ENCODE measurements around the gene CCDC33. TPM values are rescaled to one million over a fixed set of nuclear protein-coding genes. Genes with fewer than 3 reads are reported as not detected.

Gene CCDC33
- total RNA-seq, 1 experiment from 2014 or later, result not detected

- no peak for DNase-seq (ENCODE audit: low read depth)
Observed at GRCh38 chr15:74380361-74381189, 144.4 kb downstream of the CCDC33 start.

GRCh38 chr15:74381190-74381453 is 145.0 kb downstream of the CCDC33 start:
- DNase-seq (ENCODE audit: low read depth), result no peak

GRCh38 chr15:74381481-74381880 is 145.4 kb downstream of the CCDC33 start:
- no peak for DNase-seq (ENCODE audit: low read depth)

- peak; percentile 77 for DNase-seq (ENCODE audit: low read depth)
Observed at GRCh38 chr15:74382004-74382816, 146.1 kb downstream of the CCDC33 start.

- no peak for DNase-seq (ENCODE audit: low read depth)
Observed at GRCh38 chr15:74383286-74383685, 147.2 kb downstream of the CCDC33 start.

- peak; percentile 64 for DNase-seq (ENCODE audit: low read depth)
Observed at GRCh38 chr15:74383695-74384565, 147.8 kb downstream of the CCDC33 start.

GRCh38 chr15:74384566-74384880 is 148.4 kb downstream of the CCDC33 start:
- no peak for DNase-seq (ENCODE audit: low read depth)

GRCh38 chr15:74384881-74385643 is 148.9 kb downstream of the CCDC33 start:
- peak; percentile 50 for DNase-seq (ENCODE audit: low read depth)

GRCh38 chr15:74385733-74386132 is 149.6 kb downstream of the CCDC33 start:
- DNase-seq (ENCODE audit: low read depth), result peak; percentile 44

Other genes starting within 250 kb of the CCDC33 start
- 28.1 and 29.9 TPM in 2 replicates for gene STOML1, start 244.0 kb upstream of the CCDC33 start, total RNA-seq (2014; rRNA removed)
- gene PML, start 241.6 kb upstream of the CCDC33 start, total RNA-seq (2014; rRNA removed), result 67.5 and 78.6 TPM in 2 replicates
- not detected in 2 replicates for gene GOLGA6A, start 153.8 kb upstream of the CCDC33 start, total RNA-seq (2014; rRNA removed)
- gene ISLR2, start 105.7 kb upstream of the CCDC33 start, total RNA-seq (2014; rRNA removed), result not detected in 2 replicates
- 0.13 and 0.34 TPM in 2 replicates for gene ISLR, start 62.6 kb upstream of the CCDC33 start, total RNA-seq (2014; rRNA removed)
- 0.06 TPM in 1 of 2 replicates, not detected in the other for gene STRA6, start 33.5 kb upstream of the CCDC33 start, total RNA-seq (2014; rRNA removed)
- not detected in 2 replicates for gene CYP11A1, start 131.3 kb downstream of the CCDC33 start, total RNA-seq (2014; rRNA removed)
- gene SEMA7A, start 197.6 kb downstream of the CCDC33 start, total RNA-seq (2014; rRNA removed), result 131 and 158 TPM in 2 replicates
- gene UBL7, start 224.8 kb downstream of the CCDC33 start, total RNA-seq (2014; rRNA removed), result 83.4 and 104 TPM in 2 replicates